ENCODE measurements around the gene ADAMTS6.
"Not testable (repeated sequence)": the region's sequence is repeated elsewhere in the genome, so short reads cannot be mapped to it uniquely, and the experiment has no call there.

Gene ADAMTS6, protein sequence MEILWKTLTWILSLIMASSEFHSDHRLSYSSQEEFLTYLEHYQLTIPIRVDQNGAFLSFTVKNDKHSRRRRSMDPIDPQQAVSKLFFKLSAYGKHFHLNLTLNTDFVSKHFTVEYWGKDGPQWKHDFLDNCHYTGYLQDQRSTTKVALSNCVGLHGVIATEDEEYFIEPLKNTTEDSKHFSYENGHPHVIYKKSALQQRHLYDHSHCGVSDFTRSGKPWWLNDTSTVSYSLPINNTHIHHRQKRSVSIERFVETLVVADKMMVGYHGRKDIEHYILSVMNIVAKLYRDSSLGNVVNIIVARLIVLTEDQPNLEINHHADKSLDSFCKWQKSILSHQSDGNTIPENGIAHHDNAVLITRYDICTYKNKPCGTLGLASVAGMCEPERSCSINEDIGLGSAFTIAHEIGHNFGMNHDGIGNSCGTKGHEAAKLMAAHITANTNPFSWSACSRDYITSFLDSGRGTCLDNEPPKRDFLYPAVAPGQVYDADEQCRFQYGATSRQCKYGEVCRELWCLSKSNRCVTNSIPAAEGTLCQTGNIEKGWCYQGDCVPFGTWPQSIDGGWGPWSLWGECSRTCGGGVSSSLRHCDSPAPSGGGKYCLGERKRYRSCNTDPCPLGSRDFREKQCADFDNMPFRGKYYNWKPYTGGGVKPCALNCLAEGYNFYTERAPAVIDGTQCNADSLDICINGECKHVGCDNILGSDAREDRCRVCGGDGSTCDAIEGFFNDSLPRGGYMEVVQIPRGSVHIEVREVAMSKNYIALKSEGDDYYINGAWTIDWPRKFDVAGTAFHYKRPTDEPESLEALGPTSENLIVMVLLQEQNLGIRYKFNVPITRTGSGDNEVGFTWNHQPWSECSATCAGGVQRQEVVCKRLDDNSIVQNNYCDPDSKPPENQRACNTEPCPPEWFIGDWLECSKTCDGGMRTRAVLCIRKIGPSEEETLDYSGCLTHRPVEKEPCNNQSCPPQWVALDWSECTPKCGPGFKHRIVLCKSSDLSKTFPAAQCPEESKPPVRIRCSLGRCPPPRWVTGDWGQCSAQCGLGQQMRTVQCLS (N-terminal part only)

GRCh38 chr5:65481635-65482295, at the start of gene ADAMTS6:
Gene ADAMTS6, minus strand, starts transcription at chr5:65481920. Its CDS starts 8,247 bp downstream, at chr5:65473673.
- peak; percentile 22 for DNase-seq

DNA sequence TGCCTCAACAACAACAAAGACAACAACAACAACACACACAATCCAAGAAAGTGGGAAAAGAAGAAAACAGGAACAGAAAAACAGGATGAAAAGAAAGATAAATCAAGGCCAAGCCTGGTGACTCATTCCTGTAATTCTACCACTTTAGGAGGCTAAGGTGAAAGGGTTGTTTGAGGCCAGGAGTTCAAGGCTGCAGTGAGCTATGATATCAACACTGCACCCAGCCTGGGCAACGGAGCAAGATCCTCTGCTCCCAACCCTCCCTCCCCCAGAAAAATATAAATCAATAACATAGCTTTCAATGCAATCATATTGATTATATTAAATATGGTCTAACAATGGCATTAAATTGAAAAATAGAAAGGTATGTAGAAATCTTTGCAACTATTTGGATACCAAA, 49.2 kb upstream of the ADAMTS6 start:
- DNase-seq, result no peak

DNA sequence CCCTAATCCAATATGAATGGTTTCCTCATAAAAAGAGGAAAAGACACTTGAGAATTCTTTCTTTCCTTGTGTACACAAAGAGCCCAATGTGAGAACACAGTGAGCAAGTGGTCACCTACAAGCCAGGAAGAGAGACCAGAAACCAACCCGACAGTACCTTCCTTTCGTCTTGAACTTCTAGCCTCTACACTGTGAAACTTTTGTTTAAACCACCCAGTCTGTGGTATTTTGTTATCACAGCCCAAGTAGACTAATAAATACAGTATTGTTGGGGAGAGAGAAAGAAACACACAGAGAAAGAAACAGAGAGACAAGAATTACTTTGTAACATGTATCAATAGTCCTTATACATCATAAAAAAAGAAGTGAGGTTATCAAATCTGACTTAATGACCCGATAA, 44.0 kb upstream of the ADAMTS6 start:
- no peak for DNase-seq

- DNase-seq, result no peak
These were observed 30.6 kb upstream of the ADAMTS6 start for GRCh38 chr5:65512170-65512937.

GRCh38 chr5:65508978-65509377, 27.3 kb upstream of the ADAMTS6 start:
- no peak for DNase-seq

DNA sequence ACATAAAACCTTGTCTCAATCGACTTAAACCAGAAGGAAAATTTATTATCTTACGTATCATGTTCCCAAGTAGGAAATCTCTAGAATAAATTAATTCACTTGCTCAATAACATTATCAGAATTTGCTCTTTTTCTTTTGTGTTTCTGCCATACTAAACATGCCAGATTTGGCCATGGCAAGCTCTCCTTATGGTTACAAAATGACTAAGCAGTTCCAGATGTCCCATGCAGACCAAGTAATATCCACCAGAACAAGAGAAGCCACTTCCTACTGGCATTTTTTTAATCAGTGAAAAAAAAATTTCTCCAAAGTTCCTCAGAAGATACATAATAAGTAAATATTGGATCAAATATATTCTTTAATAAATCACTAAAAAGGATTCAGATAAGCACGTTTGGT, 25.2 kb upstream of the ADAMTS6 start:
- DNase-seq, result no peak

DNA sequence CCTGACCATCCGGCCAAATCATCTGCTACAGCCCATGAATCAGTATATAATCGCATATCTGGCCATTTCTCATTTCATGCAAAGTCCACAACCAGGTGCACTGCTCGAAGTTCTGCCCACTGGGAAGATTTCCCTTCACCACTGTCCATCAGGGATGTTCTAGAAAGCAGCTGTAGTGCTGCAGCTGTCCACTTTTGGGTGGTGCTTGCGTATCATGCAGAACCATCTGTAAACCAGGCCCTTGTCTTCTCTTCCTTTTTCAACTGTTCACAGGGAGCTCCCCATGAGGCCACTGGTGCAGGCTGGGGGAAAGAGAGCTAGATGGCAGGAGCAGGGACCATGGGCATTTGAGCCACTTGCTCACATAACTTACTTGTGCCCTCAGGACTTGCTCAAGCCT, 7.4 kb upstream of the ADAMTS6 start:
- no peak for DNase-seq

DNA sequence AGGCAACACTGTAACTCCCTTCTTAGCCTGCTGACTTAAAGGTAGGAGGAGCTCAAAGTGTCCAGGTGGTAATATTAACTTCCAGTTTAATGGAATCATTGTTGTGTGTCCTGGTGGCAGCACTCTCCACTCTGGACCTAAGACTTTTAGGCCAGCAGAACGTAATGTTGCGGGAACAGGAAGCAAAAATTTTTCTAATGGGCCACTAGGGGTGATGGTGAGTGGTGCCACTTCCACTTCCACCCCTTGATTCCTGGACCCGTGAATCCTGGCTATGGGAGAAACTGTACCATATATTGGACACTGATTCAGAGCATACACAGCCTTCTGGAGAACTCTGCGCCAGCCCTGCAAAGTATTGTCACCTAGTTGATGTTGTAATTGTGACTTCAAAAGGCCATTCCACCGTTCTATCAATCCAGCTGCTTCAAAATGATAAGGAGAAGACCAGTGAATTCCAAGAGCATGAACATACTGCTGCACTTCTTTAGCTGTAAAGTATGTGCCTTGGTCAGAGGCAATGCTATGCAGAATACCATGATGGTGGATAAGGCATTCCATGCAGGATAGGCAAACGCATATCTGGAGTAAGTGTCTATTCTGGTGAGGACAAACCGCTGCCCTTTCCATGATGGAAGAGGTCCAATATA, 6.4 kb upstream of the ADAMTS6 start:
- DNase-seq, result not testable (repeated sequence)

DNA sequence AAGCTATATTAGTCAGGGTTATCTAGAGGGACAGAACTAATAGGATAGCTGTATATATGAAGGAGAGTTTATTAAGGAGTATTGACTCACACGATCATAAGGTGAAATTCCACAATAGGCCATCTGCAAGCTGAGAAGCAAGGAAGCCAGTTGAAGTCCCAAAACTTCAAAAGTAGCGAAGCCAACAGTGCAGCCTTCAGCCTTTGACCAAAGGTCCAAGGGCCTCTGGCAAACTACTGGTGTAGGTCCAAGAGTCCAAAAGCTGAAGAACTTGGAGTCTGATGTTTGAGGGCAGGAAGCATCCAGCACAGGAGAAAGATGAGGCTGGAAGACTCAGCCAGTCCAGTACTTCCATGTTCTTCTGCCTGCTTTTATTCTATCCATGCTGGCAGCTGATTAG, 5.1 kb upstream of the ADAMTS6 start:
- not testable (repeated sequence) for DNase-seq

- DNase-seq, result no peak
These were observed 3.7 kb upstream of the ADAMTS6 start for GRCh38 chr5:65485405-65485804.

- DNase-seq, result peak; percentile 49
These were observed 2.0 kb upstream of the ADAMTS6 start for GRCh38 chr5:65483546-65484346.

DNA sequence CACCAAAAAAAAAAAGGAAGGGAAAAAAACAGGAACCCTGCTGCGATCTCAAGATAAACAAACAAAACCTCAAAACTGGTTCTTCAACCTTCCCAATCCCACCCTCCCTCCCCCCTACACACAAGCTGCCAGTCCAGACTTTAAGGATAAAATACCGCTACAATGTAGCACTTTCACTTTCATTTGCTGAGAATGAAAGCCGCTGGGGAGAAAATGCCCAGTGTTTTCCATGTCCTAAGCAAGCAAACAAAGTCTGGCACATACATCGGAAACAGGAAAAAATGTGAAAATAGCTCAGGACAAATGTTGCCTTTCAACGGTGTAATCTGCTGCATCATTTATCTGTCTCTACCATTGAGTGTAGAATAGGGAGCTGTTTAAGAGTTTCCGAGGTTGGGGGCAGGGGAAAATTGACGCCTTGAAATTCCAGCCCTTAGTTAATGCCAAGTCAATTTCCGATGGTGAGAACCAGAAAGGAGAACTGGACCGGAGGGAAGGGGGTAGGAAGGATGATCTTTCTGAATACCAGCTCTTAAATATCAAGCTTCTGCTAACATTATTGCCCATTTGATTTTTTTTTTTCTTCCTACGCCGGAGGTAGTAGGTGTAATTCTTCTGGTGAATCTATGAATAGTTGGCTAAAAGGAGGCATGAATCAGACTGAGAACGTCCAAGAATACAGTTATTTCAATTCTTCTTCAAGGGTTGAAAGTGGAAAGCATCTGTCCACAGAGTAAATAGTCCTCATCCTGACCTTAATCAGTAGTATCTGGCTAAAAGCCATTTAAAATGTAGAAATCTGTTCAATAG, 1.2 kb upstream of the ADAMTS6 start:
- peak; percentile 33 for DNase-seq

DNA sequence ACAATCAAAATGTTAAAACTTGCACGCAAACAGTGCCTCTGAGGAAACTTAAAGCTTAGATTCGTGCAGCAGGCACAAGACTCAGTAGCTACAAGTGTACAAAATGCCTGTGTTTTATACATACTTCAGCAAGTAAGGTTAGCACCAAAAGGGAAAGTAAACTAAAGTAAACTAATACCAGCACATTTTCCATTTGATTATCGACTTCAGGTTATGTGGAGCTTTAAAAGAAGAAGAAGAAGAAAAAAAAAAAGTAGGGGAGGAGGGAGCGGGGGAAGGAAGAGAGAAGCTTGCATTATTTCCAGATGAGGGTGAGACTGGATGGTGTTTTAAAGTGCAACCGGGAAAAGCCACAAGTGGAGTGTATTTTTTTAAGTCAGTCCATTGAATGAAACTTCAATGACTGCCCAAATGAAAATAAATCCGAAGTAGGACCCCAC, 596 bp upstream of the ADAMTS6 start:
- peak; percentile 33 for DNase-seq

- DNase-seq, result no peak
These were observed 544 bp downstream of the ADAMTS6 start for GRCh38 chr5:65481171-65481581.

DNA sequence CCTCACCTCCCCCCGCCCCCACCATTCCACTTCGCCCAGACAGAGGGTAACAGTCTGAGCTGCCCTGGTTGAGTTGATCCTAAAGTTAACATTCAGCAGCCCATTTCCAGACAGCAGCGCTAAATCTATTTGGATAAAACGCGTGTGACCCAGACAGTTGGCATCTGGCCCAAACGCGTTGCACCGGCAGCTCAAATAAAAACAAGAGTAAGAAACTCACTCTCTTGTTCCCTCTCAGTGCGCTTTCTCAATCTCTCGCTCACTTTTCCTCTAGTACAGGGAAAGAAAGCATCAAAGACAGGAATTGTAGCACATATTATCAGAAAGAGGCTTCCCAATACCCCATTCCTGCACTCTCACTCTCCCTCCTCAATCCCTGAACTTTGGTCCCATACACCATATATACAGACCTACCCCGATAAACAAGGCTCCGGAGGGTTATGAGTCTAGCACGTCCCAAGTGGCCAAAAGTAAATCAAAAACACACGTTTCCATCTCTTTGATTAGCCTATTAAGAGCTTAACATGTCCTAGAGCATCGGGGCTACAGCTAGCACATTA, 1.3 kb downstream of the ADAMTS6 start:
- peak; percentile 22 for DNase-seq

GRCh38 chr5:65479527-65479926, 2.2 kb downstream of the ADAMTS6 start:
- DNase-seq, result no peak

- no peak for DNase-seq
These were observed 3.4 kb downstream of the ADAMTS6 start for GRCh38 chr5:65478336-65478735.

DNA sequence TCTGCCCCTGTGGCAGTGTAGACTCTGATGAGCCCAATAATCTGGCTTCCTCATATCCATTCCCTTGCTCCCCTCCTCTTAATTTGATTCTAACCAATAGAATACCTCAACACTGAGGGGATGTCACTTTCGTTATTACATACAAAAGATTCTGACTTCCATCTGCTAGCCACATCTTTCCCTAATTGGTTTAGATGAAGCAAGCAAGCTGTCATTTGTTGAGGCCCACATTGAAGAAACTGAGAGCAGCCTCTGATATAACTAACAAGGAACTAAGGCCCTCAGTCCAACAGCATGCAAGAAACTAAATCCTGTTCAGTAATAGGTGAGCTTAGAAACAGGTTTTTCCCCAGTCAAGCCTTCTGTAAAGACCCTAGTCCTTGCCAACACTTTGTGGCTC, 5.8 kb downstream of the ADAMTS6 start:
- no peak for DNase-seq

GRCh38 chr5:65475336-65475735, 6.4 kb downstream of the ADAMTS6 start:
- no peak for DNase-seq
